Muscle of leg (tissue), 11 donors: ENCODE data around the gene KRT80. TPM values are rescaled to one million over a fixed set of nuclear protein-coding genes. Genes with fewer than 3 reads are reported as not detected.

ENCODE experiments used
- DNase-seq: peaks from one replicate; pipeline ENCODE4 v3.0.0; 2013
- H3K27ac ChIP-seq: one replicate; pipeline ENCODE4 v1.5.1; 2013; ENCODE audit warnings: mild to moderate bottlenecking, low read length, control low read depth
- H3K27me3 ChIP-seq: one replicate; pipeline ENCODE4 v1.6.1; 2013; ENCODE audit warnings: low read length; ENCODE audit not compliant: control insufficient read depth, insufficient read depth
- H3K36me3 ChIP-seq: one replicate; pipeline ENCODE4 v1.6.1; 2013; ENCODE audit warnings: low read length; ENCODE audit not compliant: control insufficient read depth, insufficient read depth
- H3K4me1 ChIP-seq: one replicate; pipeline ENCODE4 v1.6.1; 2013; ENCODE audit warnings: low read length; ENCODE audit not compliant: control insufficient read depth, insufficient read depth
- H3K4me3 ChIP-seq: one replicate; pipeline ENCODE4 v1.5.1; 2013; ENCODE audit warnings: low read length, control low read depth
- H3K9me3 ChIP-seq: replicated peaks from 2 replicates; pipeline ENCODE4 v1.6.1; 2013; ENCODE audit warnings: low read depth, low read length; ENCODE audit not compliant: control insufficient read depth
- WGBS: methylation state at CpG from one replicate; pipeline ENCODE4 v1.1.5; 2013; ENCODE audit warnings: missing lambda C conversion rate; ENCODE audit not compliant: insufficient coverage; 5-methylcytosine and 5-hydroxymethylcytosine counted together
- polyA plus RNA-seq, 8 donors: library from polyadenylated mRNA; unstranded; fragments of 120-200 nt; gene quantifications; one replicate each; pipeline versions ENCODE4 v1.2.1 to v1.2.3, GENCODE V29; 2013; ENCODE audit warnings: inconsistent platforms in 1 of 8, low replicate concordance in 1 of 8; ENCODE audit not compliant: insufficient read length in 8 of 8, insufficient read depth in 1 of 8
- total RNA-seq: library from RNA; stranded (reverse); fragments of 120-200 nt; gene quantifications from one replicate; pipeline ENCODE4 v1.2.4, GENCODE V29; 2013

Gene KRT80
- total and polyA plus RNA-seq, 9 donors: 0.62 to 5.8 (median 3.6) TPM

GRCh38 chr12:52228931-52229330 is 37.1 kb upstream of the KRT80 start:
- H3K4me1 ChIP-seq: no peaks in the 10 kb centered on the region
- H3K9me3 ChIP-seq: peaks cover 3% of the 10 kb centered on the region
- H3K36me3 ChIP-seq: no peaks in the 10 kb centered on the region
- 88% methylated on average over 6 of the region's 6 CpGs for WGBS
- peaks cover 55% of the 10 kb centered on the region for H3K27me3 ChIP-seq
- no peak overlapping the region for H3K27ac ChIP-seq
- H3K4me3 ChIP-seq: no peak overlapping the region
- no peak for DNase-seq

GRCh38 chr12:52228366-52228765 is 36.6 kb upstream of the KRT80 start:
- H3K4me1 ChIP-seq: no peaks in the 10 kb centered on the region
- no peak overlapping the region for H3K27ac ChIP-seq
- no peak for DNase-seq
- no CpG with 5 or more reads among the region's 3 CpGs for WGBS
- H3K27me3 ChIP-seq: peaks cover 50% of the 10 kb centered on the region
- H3K36me3 ChIP-seq: no peaks in the 10 kb centered on the region
- peaks cover 3% of the 10 kb centered on the region for H3K9me3 ChIP-seq
- H3K4me3 ChIP-seq: no peak overlapping the region

- H3K4me3 ChIP-seq: no peak overlapping the region
- H3K4me1 ChIP-seq: no peaks in the 10 kb centered on the region
- H3K9me3 ChIP-seq: peaks cover 3% of the 10 kb centered on the region
- peaks cover 46% of the 10 kb centered on the region for H3K27me3 ChIP-seq
- no peak overlapping the region for H3K27ac ChIP-seq
- WGBS: 67% methylated on average over 3 of the region's 5 CpGs
- no peak for DNase-seq
- H3K36me3 ChIP-seq: no peaks in the 10 kb centered on the region
Measured at GRCh38 chr12:52227606-52228166, 35.9 kb upstream of the KRT80 start.

GRCh38 chr12:52226446-52226845 is 34.6 kb upstream of the KRT80 start:
- Histone ChIP-seq H3K27me3 (peaks cover 43% of the 10 kb centered on the region), H3K9me3 (peaks cover 3% of the 10 kb centered on the region), H3K4me1 (no peaks in the 10 kb centered on the region), H3K27ac (no peak overlapping the region), H3K4me3 (no peak overlapping the region), H3K36me3 (no peaks in the 10 kb centered on the region)
- no peak for DNase-seq
- 80% methylated on average over 3 of the region's 4 CpGs for WGBS

GRCh38 chr12:52225752-52226151 is 33.9 kb upstream of the KRT80 start:
- no peak for DNase-seq
- Histone ChIP-seq H3K27me3 (peaks cover 36% of the 10 kb centered on the region), H3K36me3 (no peaks in the 10 kb centered on the region), H3K9me3 (peaks cover 3% of the 10 kb centered on the region), H3K4me1 (no peaks in the 10 kb centered on the region), H3K4me3 (no peak overlapping the region), H3K27ac (no peak overlapping the region)
- WGBS: 88% methylated on average over 3 of the region's 4 CpGs

- Histone ChIP-seq H3K4me3 (no peak overlapping the region), H3K27me3 (peaks cover 29% of the 10 kb centered on the region), H3K9me3 (peaks cover 3% of the 10 kb centered on the region), H3K27ac (no peak overlapping the region), H3K36me3 (no peaks in the 10 kb centered on the region), H3K4me1 (no peaks in the 10 kb centered on the region)
- no peak for DNase-seq
- WGBS: 71% methylated on average over 2 of the region's 3 CpGs
Measured at GRCh38 chr12:52224151-52224550, 32.3 kb upstream of the KRT80 start.

- no peak for DNase-seq
- Histone ChIP-seq H3K4me3 (no peak overlapping the region), H3K27me3 (peaks cover 25% of the 10 kb centered on the region), H3K36me3 (no peaks in the 10 kb centered on the region), H3K27ac (no peak overlapping the region), H3K4me1 (no peaks in the 10 kb centered on the region), H3K9me3 (peaks cover 3% of the 10 kb centered on the region)
- 92% methylated on average over 4 of the region's 5 CpGs for WGBS
Measured at GRCh38 chr12:52223406-52224039, 31.7 kb upstream of the KRT80 start.

GRCh38 chr12:52222692-52223091 is 30.9 kb upstream of the KRT80 start:
- Histone ChIP-seq H3K27me3 (peaks cover 25% of the 10 kb centered on the region), H3K9me3 (peaks cover 3% of the 10 kb centered on the region), H3K36me3 (no peaks in the 10 kb centered on the region), H3K27ac (no peak overlapping the region), H3K4me3 (no peak overlapping the region), H3K4me1 (no peaks in the 10 kb centered on the region)
- WGBS: no CpG with 5 or more reads among the region's 4 CpGs
- DNase-seq: no peak

GRCh38 chr12:52221912-52222457 is 30.2 kb upstream of the KRT80 start:
- H3K4me3 ChIP-seq: no peak overlapping the region
- WGBS: 9% methylated on average over 5 of the region's 8 CpGs
- no peak overlapping the region for H3K27ac ChIP-seq
- H3K36me3 ChIP-seq: no peaks in the 10 kb centered on the region
- peaks cover 25% of the 10 kb centered on the region for H3K27me3 ChIP-seq
- H3K4me1 ChIP-seq: peaks cover 3% of the 10 kb centered on the region
- H3K9me3 ChIP-seq: peaks cover 3% of the 10 kb centered on the region
- no peak for DNase-seq

GRCh38 chr12:52221070-52221781 is 29.4 kb upstream of the KRT80 start:
- Histone ChIP-seq H3K9me3 (peaks cover 3% of the 10 kb centered on the region), H3K36me3 (no peaks in the 10 kb centered on the region), H3K27ac (no peak overlapping the region), H3K27me3 (peaks cover 27% of the 10 kb centered on the region), H3K4me1 (peaks cover 3% of the 10 kb centered on the region), H3K4me3 (no peak overlapping the region)
- WGBS: no CpG with 5 or more reads among the region's 4 CpGs
- DNase-seq: no peak
